ENCODE measurements around the gene FBXL7. TPM values are rescaled to one million over a fixed set of nuclear protein-coding genes. Genes with fewer than 3 reads are reported as not detected.

The FBXL7 gene
- total and polyA plus RNA-seq, 5 donors: 10.2 to 22.2 (median 17.9) TPM

- ATAC-seq: no peak
- no peak overlapping the region for H3K27ac ChIP-seq (ENCODE audit: low read length)
- H3K4me3 ChIP-seq (ENCODE audit: low read length): no peak overlapping the region
- no peaks in the 10 kb centered on the region for H3K27me3 ChIP-seq (ENCODE audit: control insufficient read depth, insufficient read depth)
- H3K4me1 ChIP-seq (ENCODE audit: control insufficient read depth, insufficient read depth, low read length): peaks cover 3% of the 10 kb centered on the region
- intact Hi-C loops (cut with DNase I): no loop called here
- no peak for DNase-seq
- 34% methylated on average over 2 of the region's 2 CpGs for WGBS
- no peaks in the 10 kb centered on the region for H3K9me3 ChIP-seq (ENCODE audit: control insufficient read depth, low read length)
These were observed 303.3 kb downstream of the FBXL7 start for GRCh38 chr5:15803280-15803679.

- peaks cover 3% of the 10 kb centered on the region for H3K4me1 ChIP-seq (ENCODE audit: control insufficient read depth, insufficient read depth, low read length)
- ATAC-seq (no peak), DNase-seq (no peak)
- H3K9me3 ChIP-seq (ENCODE audit: control insufficient read depth, low read length): no peaks in the 10 kb centered on the region
- intact Hi-C loops (cut with DNase I): no loop called here
- no peak overlapping the region for H3K27ac ChIP-seq (ENCODE audit: low read length)
- WGBS: 92% methylated on average over 8 of the region's 8 CpGs
- no peaks in the 10 kb centered on the region for H3K27me3 ChIP-seq (ENCODE audit: control insufficient read depth, insufficient read depth)
- no peak overlapping the region for H3K4me3 ChIP-seq (ENCODE audit: low read length)
These were observed 306.6 kb downstream of the FBXL7 start for GRCh38 chr5:15806613-15807012.

- Histone ChIP-seq H3K4me1 (ENCODE audit: control insufficient read depth, insufficient read depth, low read length) (peaks cover 3% of the 10 kb centered on the region), H3K27me3 (ENCODE audit: control insufficient read depth, insufficient read depth) (no peaks in the 10 kb centered on the region), H3K9me3 (ENCODE audit: control insufficient read depth, low read length) (peaks cover 2% of the 10 kb centered on the region), H3K4me3 (ENCODE audit: low read length) (no peak overlapping the region), H3K27ac (ENCODE audit: low read length) (no peak overlapping the region)
- peak; percentile 50 to 75 for ATAC-seq
- intact Hi-C loops (cut with DNase I): no loop called here
- peak in 1 of 3 donors; percentile 34 for DNase-seq
- 56% methylated on average over 3 of the region's 3 CpGs for WGBS
These were observed 307.3 kb downstream of the FBXL7 start for GRCh38 chr5:15807248-15807647.

GRCh38 chr5:15807871-15808270 is 307.9 kb downstream of the FBXL7 start:
- no peaks in the 10 kb centered on the region for H3K27me3 ChIP-seq (ENCODE audit: control insufficient read depth, insufficient read depth)
- H3K4me3 ChIP-seq (ENCODE audit: low read length): no peak overlapping the region
- peaks cover 3% of the 10 kb centered on the region for H3K4me1 ChIP-seq (ENCODE audit: control insufficient read depth, insufficient read depth, low read length)
- intact Hi-C loops (cut with DNase I): no loop called here
- ATAC-seq (peak; percentile 85 to 88), DNase-seq (peak; percentile 27 to 80 (median 66))
- H3K27ac ChIP-seq (ENCODE audit: low read length): no peak overlapping the region
- peaks cover 2% of the 10 kb centered on the region for H3K9me3 ChIP-seq (ENCODE audit: control insufficient read depth, low read length)
- 43% methylated on average over 5 of the region's 5 CpGs for WGBS

- intact Hi-C loops (cut with DNase I): no loop called here
- WGBS: 52% methylated on average over 3 of the region's 3 CpGs
- ATAC-seq (peak; percentile 49 to 50), DNase-seq (no peak)
- Histone ChIP-seq H3K4me3 (ENCODE audit: low read length) (no peak overlapping the region), H3K27ac (ENCODE audit: low read length) (peak overlapping the region; percentile 75), H3K27me3 (ENCODE audit: control insufficient read depth, insufficient read depth) (no peaks in the 10 kb centered on the region), H3K9me3 (ENCODE audit: control insufficient read depth, low read length) (peaks cover 2% of the 10 kb centered on the region), H3K4me1 (ENCODE audit: control insufficient read depth, insufficient read depth, low read length) (peaks cover 3% of the 10 kb centered on the region)
These were observed 308.6 kb downstream of the FBXL7 start for GRCh38 chr5:15808577-15808976.

GRCh38 chr5:15819617-15820016 is 319.6 kb downstream of the FBXL7 start:
- intact Hi-C loops (cut with DNase I): loop anchor here in 1 of 4 donors (10.0 kb wide), 1 partner anchor 175 kb away; no protein-coding TSS in a partner anchor
- H3K27ac ChIP-seq (ENCODE audit: low read length): no peak overlapping the region
- no peaks in the 10 kb centered on the region for H3K4me1 ChIP-seq (ENCODE audit: control insufficient read depth, insufficient read depth, low read length)
- no peaks in the 10 kb centered on the region for H3K9me3 ChIP-seq (ENCODE audit: control insufficient read depth, low read length)
- H3K27me3 ChIP-seq (ENCODE audit: control insufficient read depth, insufficient read depth): no peaks in the 10 kb centered on the region
- H3K4me3 ChIP-seq (ENCODE audit: low read length): no peak overlapping the region
- no peak for ATAC-seq
- 91% methylated on average over 5 of the region's 5 CpGs for WGBS
- DNase-seq: no peak

GRCh38 chr5:15821506-15821905 is 321.5 kb downstream of the FBXL7 start:
- H3K4me3 ChIP-seq (ENCODE audit: low read length): no peak overlapping the region
- ATAC-seq: no peak
- no peak overlapping the region for H3K27ac ChIP-seq (ENCODE audit: low read length)
- H3K27me3 ChIP-seq (ENCODE audit: control insufficient read depth, insufficient read depth): no peaks in the 10 kb centered on the region
- intact Hi-C loops (cut with DNase I): loop anchor here in 1 of 4 donors (10.0 kb wide), 1 partner anchor 173 kb away; no protein-coding TSS in a partner anchor
- no peak for DNase-seq
- no peaks in the 10 kb centered on the region for H3K4me1 ChIP-seq (ENCODE audit: control insufficient read depth, insufficient read depth, low read length)
- no peaks in the 10 kb centered on the region for H3K9me3 ChIP-seq (ENCODE audit: control insufficient read depth, low read length)

- ATAC-seq: no peak
- Histone ChIP-seq H3K27ac (ENCODE audit: low read length) (no peak overlapping the region), H3K27me3 (ENCODE audit: control insufficient read depth, insufficient read depth) (no peaks in the 10 kb centered on the region), H3K4me1 (ENCODE audit: control insufficient read depth, insufficient read depth, low read length) (no peaks in the 10 kb centered on the region), H3K9me3 (ENCODE audit: control insufficient read depth, low read length) (no peaks in the 10 kb centered on the region), H3K4me3 (ENCODE audit: low read length) (no peak overlapping the region)
- WGBS: 93% methylated on average over 2 of the region's 2 CpGs
- intact Hi-C loops (cut with DNase I): loop anchor here in 1 of 4 donors (10.0 kb wide), 1 partner anchor 171 kb away; no protein-coding TSS in a partner anchor
- no peak for DNase-seq
These were observed 323.4 kb downstream of the FBXL7 start for GRCh38 chr5:15823398-15823797.

GRCh38 chr5:15827741-15828140 is 327.8 kb downstream of the FBXL7 start:
- H3K27me3 ChIP-seq (ENCODE audit: control insufficient read depth, insufficient read depth): no peaks in the 10 kb centered on the region
- no peak overlapping the region for H3K4me3 ChIP-seq (ENCODE audit: low read length)
- intact Hi-C loops (cut with DNase I): loop anchor here in 1 of 4 donors (10.0 kb wide), 1 partner anchor 167 kb away; no protein-coding TSS in a partner anchor
- 83% methylated on average over 1 of the region's 1 CpG for WGBS
- no peak for ATAC-seq
- peaks cover 2% of the 10 kb centered on the region for H3K4me1 ChIP-seq (ENCODE audit: control insufficient read depth, insufficient read depth, low read length)
- no peak overlapping the region for H3K27ac ChIP-seq (ENCODE audit: low read length)
- H3K9me3 ChIP-seq (ENCODE audit: control insufficient read depth, low read length): no peaks in the 10 kb centered on the region
- DNase-seq: no peak

- intact Hi-C loops (cut with DNase I): no loop called here
- ATAC-seq (peak in 1 of 2 donors; percentile 76), DNase-seq (no peak)
- peaks cover 2% of the 10 kb centered on the region for H3K4me1 ChIP-seq (ENCODE audit: control insufficient read depth, insufficient read depth, low read length)
- no peak overlapping the region for H3K27ac ChIP-seq (ENCODE audit: low read length)
- no peaks in the 10 kb centered on the region for H3K27me3 ChIP-seq (ENCODE audit: control insufficient read depth, insufficient read depth)
- WGBS: 61% methylated on average over 4 of the region's 4 CpGs
- peaks cover 2% of the 10 kb centered on the region for H3K9me3 ChIP-seq (ENCODE audit: control insufficient read depth, low read length)
- no peak overlapping the region for H3K4me3 ChIP-seq (ENCODE audit: low read length)
These were observed 331.4 kb downstream of the FBXL7 start for GRCh38 chr5:15831408-15831807.

- H3K9me3 ChIP-seq (ENCODE audit: control insufficient read depth, low read length): peaks cover 2% of the 10 kb centered on the region
- no peak overlapping the region for H3K4me3 ChIP-seq (ENCODE audit: low read length)
- H3K27ac ChIP-seq (ENCODE audit: low read length): no peak overlapping the region
- WGBS: 92% methylated on average over 4 of the region's 4 CpGs
- ATAC-seq: no peak
- no peak for DNase-seq
- peaks cover 13% of the 10 kb centered on the region for H3K4me1 ChIP-seq (ENCODE audit: control insufficient read depth, insufficient read depth, low read length)
- intact Hi-C loops (cut with DNase I): no loop called here
- H3K27me3 ChIP-seq (ENCODE audit: control insufficient read depth, insufficient read depth): no peaks in the 10 kb centered on the region
These were observed 333.4 kb downstream of the FBXL7 start for GRCh38 chr5:15833365-15833764.

Measured in right cardiac atrium (tissue), 5 donors.